Endodermal cell (in vitro differentiated cells): Measurements from ENCODE around the gene SFRP4. TPM values are rescaled to one million over a fixed set of nuclear protein-coding genes. Genes with fewer than 3 reads are reported as not detected.

Experiments
- DNase-seq: peaks from one replicate; pipeline ENCODE4 v3.0.0-alpha.2; 2017
- H3K27ac ChIP-seq: 2 replicates; pipeline ENCODE4 v1.5.1; 2013; ENCODE audit warnings: mild to moderate bottlenecking, low read depth, low read length, moderate library complexity
- H3K27me3 ChIP-seq: 2 replicates; pipeline ENCODE4 v1.6.1; 2013; ENCODE audit warnings: mild to moderate bottlenecking, low read length, moderate library complexity; ENCODE audit not compliant: insufficient read depth, control insufficient read depth, poor library complexity, severe bottlenecking
- H3K36me3 ChIP-seq: 2 replicates; pipeline ENCODE4 v1.7.0; 2013; ENCODE audit warnings: mild to moderate bottlenecking, low read length, moderate library complexity; ENCODE audit not compliant: control insufficient read depth, insufficient read depth
- H3K4me1 ChIP-seq: one replicate; pipeline ENCODE4 v1.7.0; 2013; ENCODE audit warnings: low read length; ENCODE audit not compliant: control insufficient read depth, insufficient read depth
- H3K4me3 ChIP-seq: 2 replicates; pipeline ENCODE4 v1.5.1; 2013; ENCODE audit warnings: mild to moderate bottlenecking, low read length, moderate library complexity
- H3K9ac ChIP-seq: 2 replicates; pipeline ENCODE4 v1.6.1; 2013; ENCODE audit warnings: mild to moderate bottlenecking, low read length, moderate library complexity; ENCODE audit not compliant: poor library complexity, severe bottlenecking; ENCODE audit errors: extremely low read depth
- H3K9me3 ChIP-seq: 2 replicates; pipeline ENCODE4 v1.6.1; 2013; ENCODE audit warnings: mild to moderate bottlenecking, low read length, moderate library complexity; ENCODE audit not compliant: control insufficient read depth
- H3K27ac Mint-ChIP-seq: 2 replicates; pipeline ENCODE4 v1.8.0; 2020; ENCODE audit warnings: mixed read lengths
- H3K27me3 Mint-ChIP-seq: 2 replicates; pipeline ENCODE4 v1.8.0; 2021; ENCODE audit warnings: mild to moderate bottlenecking, mixed read lengths; ENCODE audit not compliant: insufficient read depth
- H3K36me3 Mint-ChIP-seq: 2 replicates; pipeline ENCODE4 v1.8.0; 2020; ENCODE audit warnings: low read depth, mixed read lengths
- H3K4me1 Mint-ChIP-seq: 2 replicates; pipeline ENCODE4 v1.8.0; 2020; ENCODE audit warnings: mixed read lengths
- H3K4me3 Mint-ChIP-seq: 2 replicates; pipeline ENCODE4 v1.8.0; 2020; ENCODE audit warnings: mild to moderate bottlenecking, moderate library complexity, mixed read lengths
- H3K9me3 Mint-ChIP-seq: 2 replicates; pipeline ENCODE4 v1.8.0; 2020; ENCODE audit warnings: mild to moderate bottlenecking, mixed read lengths
- WGBS, 2 experiments: methylation state at CpG; one replicate each; pipeline versions ENCODE4 v1.1.5 to v1.1.7; 2013; ENCODE audit warnings: missing lambda C conversion rate in 2 of 2, mixed read lengths in 1 of 2; ENCODE audit not compliant: insufficient coverage in 1 of 2, insufficient read length in 1 of 2; 5-methylcytosine and 5-hydroxymethylcytosine counted together
- total RNA-seq, 2 donors: library from RNA; stranded (reverse); fragmentation: NEBNext Ultra II Directional in 1 of 2; extraction: Animal tissue kit (Norgen Biotek cat#: 25700) in 1 of 2; gene quantifications; 2 replicates in 1 of 2; 3 replicates in 1 of 2; pipeline ENCODE4 v1.2.1, GENCODE V29; 2021
- TF ChIP-seq, protein P1 (sequence below): fragments of 200-600 bp; sonication (generic); conservative IDR thresholded peaks from 2 replicates; pipeline ENCODE4 v1.5.0; 2021; ENCODE audit warnings: antibody characterized with exemption, mild to moderate bottlenecking

SFRP4 gene
- total RNA-seq, 2 donors from 2014 or later = not detected

DNA sequence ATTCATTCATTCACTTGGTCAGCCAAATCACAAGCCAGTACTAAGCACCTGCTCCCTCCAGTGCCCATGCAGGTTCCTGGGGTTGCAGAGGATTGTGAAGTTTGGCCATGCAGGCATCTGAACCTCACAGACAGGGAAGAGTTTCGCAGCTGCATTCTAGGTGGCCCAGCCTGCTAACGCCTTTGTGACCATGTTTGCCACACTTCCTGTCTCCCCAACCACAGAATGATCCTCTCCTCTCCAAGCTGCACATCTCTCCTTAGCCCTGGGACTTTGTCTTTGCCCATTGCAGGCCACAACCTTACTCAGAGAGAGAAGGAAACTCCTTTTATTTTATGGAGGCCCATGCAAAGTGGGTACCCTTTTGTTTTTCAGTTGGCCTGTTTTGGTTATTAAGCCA is 35.6 kb upstream of the SFRP4 start:
- H3K36me3 Mint-ChIP-seq = no peaks in the 10 kb centered on the region

GRCh38 chr7:37947941-37948210 is 31.3 kb upstream of the SFRP4 start:
- Mint-ChIP-seq H3K27me3 (no peaks in the 10 kb centered on the region), H3K27ac (no peak overlapping the region), H3K36me3 (no peaks in the 10 kb centered on the region), H3K4me1 (peaks cover 3% of the 10 kb centered on the region), H3K9me3 (no peaks in the 10 kb centered on the region), H3K4me3 (no peak overlapping the region)
- no peaks in the 10 kb centered on the region for H3K36me3 ChIP-seq
- TF ChIP-seq, protein P1, sequence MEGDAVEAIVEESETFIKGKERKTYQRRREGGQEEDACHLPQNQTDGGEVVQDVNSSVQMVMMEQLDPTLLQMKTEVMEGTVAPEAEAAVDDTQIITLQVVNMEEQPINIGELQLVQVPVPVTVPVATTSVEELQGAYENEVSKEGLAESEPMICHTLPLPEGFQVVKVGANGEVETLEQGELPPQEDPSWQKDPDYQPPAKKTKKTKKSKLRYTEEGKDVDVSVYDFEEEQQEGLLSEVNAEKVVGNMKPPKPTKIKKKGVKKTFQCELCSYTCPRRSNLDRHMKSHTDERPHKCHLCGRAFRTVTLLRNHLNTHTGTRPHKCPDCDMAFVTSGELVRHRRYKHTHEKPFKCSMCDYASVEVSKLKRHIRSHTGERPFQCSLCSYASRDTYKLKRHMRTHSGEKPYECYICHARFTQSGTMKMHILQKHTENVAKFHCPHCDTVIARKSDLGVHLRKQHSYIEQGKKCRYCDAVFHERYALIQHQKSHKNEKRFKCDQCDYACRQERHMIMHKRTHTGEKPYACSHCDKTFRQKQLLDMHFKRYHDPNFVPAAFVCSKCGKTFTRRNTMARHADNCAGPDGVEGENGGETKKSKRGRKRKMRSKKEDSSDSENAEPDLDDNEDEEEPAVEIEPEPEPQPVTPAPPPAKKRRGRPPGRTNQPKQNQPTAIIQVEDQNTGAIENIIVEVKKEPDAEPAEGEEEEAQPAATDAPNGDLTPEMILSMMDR = no peak
- H3K9me3 ChIP-seq = no peaks in the 10 kb centered on the region
- H3K4me1 ChIP-seq = no peaks in the 10 kb centered on the region
- H3K27me3 ChIP-seq = no peaks in the 10 kb centered on the region
- 88 to 89% methylated on average over 7 of the region's 7 CpGs for WGBS, 2 experiments
- no peak overlapping the region for H3K9ac ChIP-seq
- DNase-seq = no peak
- H3K27ac ChIP-seq = peak overlapping the region; percentile 8
- no peak overlapping the region for H3K4me3 ChIP-seq

More for the DNA sequence above, 35.6 kb upstream of the SFRP4 start:
- Histone ChIP-seq H3K36me3 (no peaks in the 10 kb centered on the region), H3K4me1 (no peaks in the 10 kb centered on the region), H3K9ac (no peak overlapping the region), H3K9me3 (no peaks in the 10 kb centered on the region), H3K27ac (no peak overlapping the region), H3K27me3 (no peaks in the 10 kb centered on the region), H3K4me3 (no peak overlapping the region)
- H3K4me3 Mint-ChIP-seq = no peak overlapping the region
- DNase-seq = no peak
- no peaks in the 10 kb centered on the region for H3K4me1 Mint-ChIP-seq
- H3K9me3 Mint-ChIP-seq = no peaks in the 10 kb centered on the region
- H3K27me3 Mint-ChIP-seq = no peaks in the 10 kb centered on the region
- H3K27ac Mint-ChIP-seq = no peak overlapping the region
- WGBS, 2 experiments = 82 to 100% methylated on average over 1 to 2 of the region's 2 CpGs
- TF ChIP-seq, protein P1 = no peak

DNA sequence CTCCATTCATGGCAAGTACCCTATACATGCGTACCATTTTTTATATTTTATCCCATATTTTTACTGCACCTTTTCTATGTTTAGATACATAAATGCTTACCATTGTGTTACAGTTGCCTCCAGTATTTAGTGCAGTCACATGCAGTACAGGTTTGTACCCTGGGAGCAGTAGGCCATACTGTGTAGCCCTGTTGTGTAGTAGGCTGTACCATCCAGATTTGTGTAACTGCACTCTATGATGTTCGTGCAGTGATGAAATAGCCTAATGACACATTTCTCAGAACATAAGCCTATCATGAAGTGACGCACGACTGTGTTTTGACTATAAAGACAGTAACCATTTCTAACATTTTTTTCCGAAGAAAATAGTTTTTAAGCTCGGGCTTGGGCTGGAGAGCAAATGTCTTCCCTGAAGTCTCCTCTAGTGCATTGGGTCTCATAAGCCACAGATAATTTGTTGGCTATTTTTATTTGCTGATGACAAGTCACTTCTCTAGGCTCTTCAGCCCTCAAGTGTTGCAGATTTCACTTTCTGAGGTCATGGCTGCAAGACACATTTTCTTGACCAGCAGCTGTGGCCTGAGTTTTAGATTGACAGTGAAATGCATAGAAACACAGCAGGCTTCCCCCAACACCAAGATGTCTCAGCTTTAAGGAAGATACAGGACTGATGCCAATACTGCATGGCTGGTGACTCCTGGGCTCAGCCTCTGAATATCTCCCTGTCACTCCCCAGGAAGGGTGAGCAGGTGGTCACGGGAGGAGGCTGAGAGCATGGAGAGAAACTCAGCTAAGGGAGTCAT is 30.7 kb upstream of the SFRP4 start:
- TF ChIP-seq, protein P1 = no peak
- H3K9me3 Mint-ChIP-seq = no peaks in the 10 kb centered on the region
- H3K36me3 ChIP-seq = no peaks in the 10 kb centered on the region
- no peak overlapping the region for H3K4me3 Mint-ChIP-seq
- H3K9ac ChIP-seq = no peak overlapping the region
- DNase-seq = no peak
- 91 to 92% methylated on average over 7 of the region's 7 CpGs for WGBS, 2 experiments
- peaks cover 3% of the 10 kb centered on the region for H3K4me1 Mint-ChIP-seq
- H3K9me3 ChIP-seq = no peaks in the 10 kb centered on the region
- H3K27me3 ChIP-seq = no peaks in the 10 kb centered on the region
- H3K4me3 ChIP-seq = no peak overlapping the region
- no peak overlapping the region for H3K27ac Mint-ChIP-seq
- H3K4me1 ChIP-seq = no peaks in the 10 kb centered on the region
- H3K27me3 Mint-ChIP-seq = no peaks in the 10 kb centered on the region
- no peak overlapping the region for H3K27ac ChIP-seq
- H3K36me3 Mint-ChIP-seq = no peaks in the 10 kb centered on the region
